Activated CD4-positive, alpha-beta T cell treated with anti-CD3 and anti-CD28 coated beads, Interleukin-2, Interleukin-6, amounts not matched to agents 100 ng/mL and 50 ng/mL, durations not matched to agents 16 hours and 8 hours (primary cell): Measurements from ENCODE around the gene VSIG10.
"Not testable (repeated sequence)": the region's sequence is repeated elsewhere in the genome, so short reads cannot be mapped to it uniquely, and the experiment has no call there.

Experiments used
- DNase-seq: peaks from one replicate; pipeline ENCODE4 v3.0.0-alpha.2; 2020

The VSIG10 gene

GRCh38 chr12:118103601-118104382 lies at the start of gene VSIG10:
Gene VSIG10 (minus strand): TSS chr12:118104011. CDS start chr12:118103671, 340 bp downstream.
- peak; percentile 13 for DNase-seq

- no peak for DNase-seq
Measured at GRCh38 chr12:118151755-118152154, 47.9 kb upstream of the VSIG10 start.

- no peak for DNase-seq
Measured at GRCh38 chr12:118150625-118151024, 46.8 kb upstream of the VSIG10 start.

GRCh38 chr12:118148287-118148686 lies 44.5 kb upstream of the VSIG10 start:
- no peak for DNase-seq

- no peak for DNase-seq
Measured at GRCh38 chr12:118145798-118146156, 42.0 kb upstream of the VSIG10 start.

- no peak for DNase-seq
Measured at GRCh38 chr12:118145113-118145797, 41.4 kb upstream of the VSIG10 start.

- DNase-seq = no peak
Measured at GRCh38 chr12:118144499-118144898, 40.7 kb upstream of the VSIG10 start.

- no peak for DNase-seq
Measured at GRCh38 chr12:118140825-118141224, 37.0 kb upstream of the VSIG10 start.

GRCh38 chr12:118137148-118137678 lies 33.4 kb upstream of the VSIG10 start:
- no peak for DNase-seq

GRCh38 chr12:118136559-118137003 lies 32.8 kb upstream of the VSIG10 start:
- peak; percentile 47 for DNase-seq

GRCh38 chr12:118135788-118136558 lies 32.2 kb upstream of the VSIG10 start, which contains the start of gene PEBP1:
Gene PEBP1 (plus strand): TSS chr12:118136124. CDS start chr12:118136210, 86 bp downstream.
- DNase-seq = peak; percentile 97

GRCh38 chr12:118129436-118129835 lies 25.6 kb upstream of the VSIG10 start:
- not testable (repeated sequence) for DNase-seq

- DNase-seq = no peak
Measured at GRCh38 chr12:118127867-118128266, 24.1 kb upstream of the VSIG10 start.

GRCh38 chr12:118126119-118126757 lies 22.4 kb upstream of the VSIG10 start:
- DNase-seq = no peak

GRCh38 chr12:118125743-118126118 lies 21.9 kb upstream of the VSIG10 start:
- no peak for DNase-seq

GRCh38 chr12:118124333-118124874 lies 20.6 kb upstream of the VSIG10 start:
- DNase-seq = no peak

GRCh38 chr12:118122264-118122663 lies 18.5 kb upstream of the VSIG10 start:
- no peak for DNase-seq

- DNase-seq = peak; percentile 68
Measured at GRCh38 chr12:118120579-118121363, 17.0 kb upstream of the VSIG10 start.

GRCh38 chr12:118119449-118119879 lies 15.7 kb upstream of the VSIG10 start:
- no peak for DNase-seq

- no peak for DNase-seq
Measured at GRCh38 chr12:118109088-118109487, 5.3 kb upstream of the VSIG10 start.

- DNase-seq = no peak
Measured at GRCh38 chr12:118107694-118108093, 3.9 kb upstream of the VSIG10 start.
